Measurements from ENCODE around the gene TOM1. TPM values are rescaled to one million over a fixed set of nuclear protein-coding genes. Genes with fewer than 3 reads are reported as not detected.

Gene TOM1
- total RNA-seq, 2 donors from 2014 or later, result 108 TPM

DNA sequence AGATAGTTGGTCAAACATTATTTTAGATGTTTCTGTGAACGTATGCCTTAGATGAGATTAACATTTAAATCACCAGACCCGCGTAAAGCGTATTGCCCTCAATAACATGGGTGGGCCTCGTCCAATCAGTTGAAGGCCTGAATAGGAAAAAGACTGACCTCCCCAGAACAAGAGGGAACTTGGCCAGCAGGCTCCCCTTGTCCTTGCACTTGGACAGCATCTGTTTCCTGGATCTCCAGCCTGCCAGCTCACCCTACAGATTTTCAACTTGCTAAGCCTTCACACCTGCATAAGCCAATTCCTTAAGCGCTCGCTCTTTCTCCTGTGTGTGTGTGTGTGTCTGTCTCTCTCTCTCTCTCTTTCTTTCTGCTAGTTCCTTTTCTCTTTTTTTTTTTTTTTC, 8.2 kb downstream of the TOM1 start:
- H3K9me3 ChIP-seq, result no peaks in the 10 kb centered on the region
- peaks cover 0 to 74% of the 10 kb centered on the region in 2 donors for H3K4me1 ChIP-seq
- H3K36me3 ChIP-seq, result no peaks in the 10 kb centered on the region
- peak overlapping the region; percentile 77 to 79 for H3K27ac ChIP-seq
- no peak for DNase-seq (ENCODE audit: low spot score)
- H3K27me3 ChIP-seq, result no peaks in the 10 kb centered on the region
- TF ChIP-seq, protein P1, sequence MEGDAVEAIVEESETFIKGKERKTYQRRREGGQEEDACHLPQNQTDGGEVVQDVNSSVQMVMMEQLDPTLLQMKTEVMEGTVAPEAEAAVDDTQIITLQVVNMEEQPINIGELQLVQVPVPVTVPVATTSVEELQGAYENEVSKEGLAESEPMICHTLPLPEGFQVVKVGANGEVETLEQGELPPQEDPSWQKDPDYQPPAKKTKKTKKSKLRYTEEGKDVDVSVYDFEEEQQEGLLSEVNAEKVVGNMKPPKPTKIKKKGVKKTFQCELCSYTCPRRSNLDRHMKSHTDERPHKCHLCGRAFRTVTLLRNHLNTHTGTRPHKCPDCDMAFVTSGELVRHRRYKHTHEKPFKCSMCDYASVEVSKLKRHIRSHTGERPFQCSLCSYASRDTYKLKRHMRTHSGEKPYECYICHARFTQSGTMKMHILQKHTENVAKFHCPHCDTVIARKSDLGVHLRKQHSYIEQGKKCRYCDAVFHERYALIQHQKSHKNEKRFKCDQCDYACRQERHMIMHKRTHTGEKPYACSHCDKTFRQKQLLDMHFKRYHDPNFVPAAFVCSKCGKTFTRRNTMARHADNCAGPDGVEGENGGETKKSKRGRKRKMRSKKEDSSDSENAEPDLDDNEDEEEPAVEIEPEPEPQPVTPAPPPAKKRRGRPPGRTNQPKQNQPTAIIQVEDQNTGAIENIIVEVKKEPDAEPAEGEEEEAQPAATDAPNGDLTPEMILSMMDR (IDR thresholded peaks at IDR 0.05), result no peak
- H3K4me3 ChIP-seq, result no peak overlapping the region

DNA sequence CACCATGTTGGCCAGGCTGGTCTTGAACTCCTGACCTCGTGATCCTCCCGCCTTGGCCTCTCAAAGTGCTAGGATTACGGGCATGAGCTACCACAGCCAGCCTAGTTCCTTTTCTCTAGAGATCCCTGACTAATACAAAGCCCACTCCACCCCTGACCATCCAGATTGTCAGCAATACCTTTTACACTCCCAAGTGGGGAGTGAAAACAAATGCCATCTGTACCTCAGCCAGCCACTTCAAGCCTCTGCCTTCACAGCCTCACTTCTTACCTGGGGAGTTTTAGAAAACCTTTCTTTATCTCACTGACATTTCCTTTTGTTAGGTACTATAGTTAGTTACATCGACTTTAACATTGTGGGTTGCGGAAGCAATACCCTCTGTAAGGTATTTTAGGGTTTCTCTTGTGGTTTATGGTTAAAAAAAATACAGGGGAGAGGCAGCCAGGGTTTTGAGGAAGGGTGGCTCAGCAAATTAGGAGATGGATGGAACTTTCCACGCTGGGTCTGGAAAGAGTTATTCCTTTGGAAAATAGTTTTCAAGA, 8.9 kb downstream of the TOM1 start:
- peak overlapping the region; percentile 16 to 28 for H3K27ac ChIP-seq
- TF ChIP-seq, protein P1 (IDR thresholded peaks at IDR 0.05), result no peak
- no peak for DNase-seq (ENCODE audit: low spot score)
- no peaks in the 10 kb centered on the region for H3K36me3 ChIP-seq
- no peak overlapping the region for H3K4me3 ChIP-seq
- no peaks in the 10 kb centered on the region for H3K27me3 ChIP-seq
- peaks cover 0 to 81% of the 10 kb centered on the region in 2 donors for H3K4me1 ChIP-seq
- H3K9me3 ChIP-seq, result no peaks in the 10 kb centered on the region

DNA sequence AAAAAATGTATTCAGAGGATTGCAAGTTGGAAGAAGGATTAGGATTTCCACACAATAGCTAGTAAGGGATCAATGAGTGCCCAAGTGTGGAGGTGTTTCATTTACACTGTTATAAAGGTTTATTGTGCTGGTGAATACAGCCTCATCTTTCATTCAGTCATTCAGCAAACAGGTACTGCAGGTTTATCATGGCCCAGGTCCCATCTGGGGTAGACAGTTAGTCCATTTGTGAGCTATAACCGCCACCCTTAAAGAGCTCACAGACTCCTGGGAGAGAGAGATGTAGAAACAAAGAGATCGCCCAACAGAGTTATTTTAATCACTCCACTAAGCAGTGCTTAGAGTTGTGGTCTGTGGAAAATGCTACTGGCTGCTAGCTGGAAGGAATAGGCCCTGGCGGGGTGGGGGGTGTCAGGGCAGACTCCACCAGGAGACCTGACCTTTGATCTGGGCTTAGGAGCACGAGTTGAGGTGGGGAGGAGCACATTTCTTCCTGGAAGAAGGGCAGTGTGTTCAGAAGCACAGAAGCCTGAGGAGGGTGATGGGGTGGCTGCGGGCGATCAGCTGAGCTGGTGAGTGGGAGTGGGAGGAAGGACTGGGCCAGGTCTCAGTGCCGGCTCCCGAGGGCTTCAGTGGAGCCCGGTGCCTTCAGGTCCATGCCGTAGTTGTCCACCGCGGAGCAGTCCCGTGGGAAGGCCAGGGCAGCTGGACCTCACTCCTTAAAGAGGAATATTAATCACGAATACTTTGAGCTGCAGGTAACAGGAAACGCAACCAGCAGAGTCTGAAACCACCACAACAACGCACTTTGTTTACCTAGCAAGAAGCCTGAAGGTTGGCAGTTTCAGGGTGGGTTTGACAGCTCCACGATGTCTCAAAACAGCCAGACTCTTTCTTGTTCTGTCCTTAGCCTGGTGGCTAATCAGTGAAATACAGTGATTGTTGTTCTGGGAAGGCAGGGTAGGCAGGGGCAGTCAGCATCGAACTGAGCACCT, 11.2 kb downstream of the TOM1 start:
- H3K4me3 ChIP-seq, result no peak overlapping the region
- DNase-seq (ENCODE audit: low spot score), result no peak
- H3K27me3 ChIP-seq, result no peaks in the 10 kb centered on the region
- H3K36me3 ChIP-seq, result no peaks in the 10 kb centered on the region
- TF ChIP-seq, protein P1 (IDR thresholded peaks at IDR 0.05), result no peak
- H3K4me1 ChIP-seq, result peaks cover 0 to 89% of the 10 kb centered on the region in 2 donors
- peak overlapping the region; percentile 89 to 95 for H3K27ac ChIP-seq
- no peaks in the 10 kb centered on the region for H3K9me3 ChIP-seq

DNA sequence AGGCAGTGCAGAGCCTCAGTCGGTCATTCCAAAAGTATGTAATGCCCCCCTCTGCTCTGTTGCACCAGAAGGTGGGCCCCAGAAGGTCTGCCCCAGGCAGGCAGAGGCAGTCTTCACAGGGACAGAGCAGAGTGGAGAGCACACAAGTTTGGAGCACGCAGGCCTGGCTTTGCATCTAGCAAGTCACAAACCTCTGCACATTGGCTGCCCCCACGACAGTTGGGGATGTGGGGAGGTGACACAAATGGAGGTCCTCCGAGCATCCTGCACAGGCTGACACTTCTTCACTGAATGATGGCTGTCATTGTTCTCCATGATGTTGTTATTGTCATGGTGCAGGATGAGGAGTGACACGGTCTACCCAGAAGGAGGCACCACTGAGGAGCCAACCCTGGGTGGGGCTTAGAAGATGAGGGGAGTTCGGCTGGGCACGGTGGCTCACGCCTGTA, 11.9 kb downstream of the TOM1 start:
- H3K36me3 ChIP-seq, result no peaks in the 10 kb centered on the region
- no peaks in the 10 kb centered on the region for H3K27me3 ChIP-seq
- no peaks in the 10 kb centered on the region for H3K9me3 ChIP-seq
- peak overlapping the region; percentile 89 to 95 for H3K27ac ChIP-seq
- H3K4me1 ChIP-seq, result peaks cover 0 to 87% of the 10 kb centered on the region in 2 donors
- H3K4me3 ChIP-seq, result no peak overlapping the region
- DNase-seq (ENCODE audit: low spot score), result no peak
- TF ChIP-seq, protein P1 (IDR thresholded peaks at IDR 0.05), result no peak

DNA sequence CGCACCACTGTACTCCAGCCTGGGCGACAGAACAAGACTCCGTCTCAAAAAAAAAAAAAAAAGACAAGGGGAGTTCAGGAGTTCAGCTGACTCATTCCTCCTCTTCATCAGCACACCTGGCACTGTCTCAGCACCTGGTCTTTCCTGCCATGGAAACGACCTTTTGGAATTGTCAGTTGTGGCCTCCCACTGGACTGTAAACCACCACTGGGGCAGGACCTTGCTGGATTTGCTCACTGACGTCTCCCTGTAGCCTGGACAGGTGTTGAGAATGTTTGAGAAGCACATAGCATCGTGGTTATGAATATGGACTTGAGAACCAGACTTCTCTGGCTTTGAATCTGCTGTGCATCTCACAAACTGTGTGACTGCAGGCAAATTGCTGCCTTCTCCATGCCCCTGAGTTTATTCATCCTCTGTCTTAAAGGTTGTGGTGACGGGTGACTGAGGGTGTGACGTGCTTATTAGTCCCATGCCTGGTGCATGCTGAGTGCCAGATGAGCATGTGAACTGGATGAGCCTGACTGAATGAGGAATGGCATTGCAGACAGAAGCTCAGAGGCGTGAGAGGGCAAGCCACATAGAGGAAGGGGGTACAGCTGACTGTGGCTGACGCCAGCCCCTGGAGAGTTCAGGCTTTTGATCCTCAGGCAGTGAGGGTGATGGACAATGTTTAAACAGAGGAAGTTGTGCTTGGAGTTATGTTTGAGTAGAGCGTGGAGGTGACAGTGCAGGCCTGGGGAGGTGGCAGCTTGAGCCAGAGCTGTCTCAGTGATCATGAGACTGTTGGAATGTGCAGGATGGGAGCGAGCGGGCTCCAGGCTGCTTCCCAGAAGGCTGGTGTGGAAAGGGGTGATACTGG, 12.7 kb downstream of the TOM1 start:
- Histone ChIP-seq H3K9me3 (no peaks in the 10 kb centered on the region), H3K27ac (peak overlapping the region; percentile 89 to 95), H3K27me3 (no peaks in the 10 kb centered on the region), H3K4me1 (peaks cover 0 to 85% of the 10 kb centered on the region in 2 donors), H3K4me3 (no peak overlapping the region), H3K36me3 (peaks cover 3% of the 10 kb centered on the region)
- TF ChIP-seq, protein P1 (IDR thresholded peaks at IDR 0.05), result no peak
- DNase-seq (ENCODE audit: low spot score), result no peak

All from right atrium auricular region (tissue), 2 donors.